CD14-positive monocyte (primary cell): ENCODE data around the gene CRAMP1. TPM values are rescaled to one million over a fixed set of nuclear protein-coding genes. Genes with fewer than 3 reads are reported as not detected.
"Not testable (repeated sequence)": the region's sequence is repeated elsewhere in the genome, so short reads cannot be mapped to it uniquely, and the experiment has no call there.

Experiments
- DNase-seq, 3 donors: peaks; one replicate each; pipeline ENCODE4 v3.0.0-alpha.2; 2011 to 2022
- H2AFZ ChIP-seq: 2 replicates; pipeline ENCODE4 v1.6.0; 2012; ENCODE audit warnings: mild to moderate bottlenecking, low read depth, low read length, inconsistent platforms; ENCODE audit not compliant: insufficient read depth, poor library complexity, severe bottlenecking
- H3K27ac ChIP-seq, 2 donors: 1 replicate in 1 of 2; 2 replicates in 1 of 2; pipeline ENCODE4 v1.5.1; 2012 to 2013; ENCODE audit warnings: low read length in 2 of 2, control low read depth in 1 of 2, inconsistent platforms in 1 of 2, low read depth in 1 of 2, mild to moderate bottlenecking in 1 of 2
- H3K27me3 ChIP-seq, 2 donors: one replicate each; pipeline versions ENCODE4 v1.6.0 to v1.6.1; 2011 to 2013; ENCODE audit warnings: low read length in 2 of 2; ENCODE audit not compliant: control insufficient read depth in 2 of 2, insufficient read depth in 2 of 2
- H3K36me3 ChIP-seq, 2 donors: replicated peaks in 1 of 2; 1 replicate in 1 of 2; 2 replicates in 1 of 2; pipeline versions ENCODE4 v1.5.1 to v1.6.1; 2012 to 2013; ENCODE audit warnings: low read length in 2 of 2, control low read depth in 1 of 2, inconsistent platforms in 1 of 2, mild to moderate bottlenecking in 1 of 2; ENCODE audit not compliant: insufficient read depth in 2 of 2, control insufficient read depth in 1 of 2
- H3K4me1 ChIP-seq, 2 donors: 1 replicate in 1 of 2; 2 replicates in 1 of 2; pipeline versions ENCODE4 v1.5.1 to v1.6.1; 2012 to 2013; ENCODE audit warnings: low read length in 2 of 2, control low read depth in 1 of 2, inconsistent platforms in 1 of 2, mild to moderate bottlenecking in 1 of 2, moderate library complexity in 1 of 2; ENCODE audit not compliant: insufficient read depth in 2 of 2, control insufficient read depth in 1 of 2
- H3K4me2 ChIP-seq: replicated peaks from 2 replicates; pipeline ENCODE3; 2012; ENCODE audit warnings: low read length, moderate library complexity, mild to moderate bottlenecking; ENCODE audit not compliant: poor library complexity, severe bottlenecking; ENCODE audit errors: extremely low read depth
- H3K4me3 ChIP-seq, 3 experiments: fragments of 200-600 bp in 1 of 3; sonication (generic) in 1 of 3; replicated peaks in 1 of 3; 1 replicate in 2 of 3; 2 replicates in 1 of 3; pipeline ENCODE4 v1.5.1; 2011 to 2013; ENCODE audit warnings: low read length in 3 of 3, mild to moderate bottlenecking in 3 of 3, control low read depth in 2 of 3, low read depth in 2 of 3, inconsistent platforms in 1 of 3, moderate library complexity in 1 of 3
- H3K79me2 ChIP-seq: 2 replicates; pipeline ENCODE4 v1.6.0; 2012; ENCODE audit warnings: mild to moderate bottlenecking, control low read depth, inconsistent platforms, low read length, moderate library complexity; ENCODE audit not compliant: insufficient read depth
- H3K9ac ChIP-seq: 2 replicates; pipeline ENCODE4 v1.6.0; 2017; ENCODE audit warnings: low read length, mild to moderate bottlenecking; ENCODE audit not compliant: insufficient read depth, poor library complexity, severe bottlenecking
- H3K9me3 ChIP-seq, 2 donors: replicated peaks in 1 of 2; 1 replicate in 1 of 2; 2 replicates in 1 of 2; pipeline versions ENCODE4 v1.5.1 to v1.6.1; 2012 to 2013; ENCODE audit warnings: low read length in 2 of 2, control low read depth in 1 of 2; ENCODE audit not compliant: control insufficient read depth in 1 of 2, insufficient read depth in 1 of 2
- H4K20me1 ChIP-seq: 2 replicates; pipeline ENCODE4 v1.6.0; 2012; ENCODE audit warnings: mild to moderate bottlenecking, low read length, control low read depth, moderate library complexity; ENCODE audit not compliant: insufficient read depth
- H3K27ac Mint-ChIP-seq, 7 donors: one replicate each; pipeline ENCODE4 v1.8.0; 2020; ENCODE audit warnings: mild to moderate bottlenecking in 7 of 7, mixed read lengths in 7 of 7, moderate library complexity in 6 of 7, inconsistent platforms in 2 of 7
- H3K27me3 Mint-ChIP-seq, 3 donors: one replicate each; pipeline ENCODE4 v1.8.0; 2021 to 2022; ENCODE audit warnings: low read depth in 3 of 3, mild to moderate bottlenecking in 3 of 3, mixed read lengths in 3 of 3, moderate library complexity in 3 of 3, inconsistent platforms in 1 of 3
- H3K36me3 Mint-ChIP-seq, 2 donors: one replicate each; pipeline ENCODE4 v1.8.0; 2020; ENCODE audit warnings: mixed read lengths in 2 of 2, inconsistent platforms in 1 of 2, mild to moderate bottlenecking in 1 of 2
- H3K4me1 Mint-ChIP-seq: one replicate; pipeline ENCODE4 v1.8.0; 2020; ENCODE audit warnings: mild to moderate bottlenecking, mixed read lengths
- H3K4me3 Mint-ChIP-seq, 2 donors: one replicate each; pipeline ENCODE4 v1.8.0; 2020; ENCODE audit warnings: mild to moderate bottlenecking in 2 of 2, mixed read lengths in 2 of 2, moderate library complexity in 1 of 2
- H3K9me3 Mint-ChIP-seq, 7 donors: one replicate each; pipeline ENCODE4 v1.8.0; 2020 to 2022; ENCODE audit warnings: mixed read lengths in 7 of 7, mild to moderate bottlenecking in 6 of 7, moderate library complexity in 6 of 7, inconsistent platforms in 2 of 7
- CTCF ChIP-seq: fragments of 200-600 bp; IDR thresholded peaks from one replicate; pipeline ENCODE4 v1.8.0; 2022; ENCODE audit warnings: antibody characterized with exemption, mild to moderate bottlenecking
- WGBS: methylation state at CpG from one replicate; pipeline ENCODE4 v1.1.5; 2013; ENCODE audit warnings: missing lambda C conversion rate; ENCODE audit not compliant: insufficient coverage; 5-methylcytosine and 5-hydroxymethylcytosine counted together
- intact Hi-C, 2 donors: fragments of 100-400 bp; cut with micrococcal nuclease; formaldehyde crosslinking; loops; one replicate each; pipeline versions ENCODE4 v1.15.0 to v1.15.1; 2023
- polyA plus RNA-seq, 3 donors: library from polyadenylated mRNA; depleted of rRNA in 1 of 3; unstranded in 2 of 3; stranded (reverse) in 1 of 3; fragments of 300-500 nt in 2 of 3; fragments of >200 nt in 1 of 3; fragmentation: Illumina TruSeq in 2 of 3; gene quantifications; 1 replicate in 2 of 3; 2 replicates in 1 of 3; pipeline ENCODE4 v1.2.3, GENCODE V29; 2012 to 2021

The CRAMP1 gene
- polyA plus RNA-seq, 3 donors = 0.46 to 12.3 (median 1.0) TPM

GRCh38 chr16:1590930-1591705, 21.0 kb upstream of the CRAMP1 start:
- Histone ChIP-seq H3K9ac (no peak overlapping the region), H2AFZ (no peak overlapping the region), H3K4me2 (no peak overlapping the region), H3K27ac (no peak overlapping the region), H3K27me3 (no peaks in the 10 kb centered on the region), H3K9me3 (no peaks in the 10 kb centered on the region), H4K20me1 (no peaks in the 10 kb centered on the region), H3K36me3 (no peaks in the 10 kb centered on the region), H3K4me1 (peaks cover 0 to 7% of the 10 kb centered on the region in 2 donors), H3K4me3 (no peak overlapping the region), H3K79me2 (no peaks in the 10 kb centered on the region)
- no peak for TF ChIP-seq CTCF
- no peak overlapping the region for H3K4me3 Mint-ChIP-seq
- no peak overlapping the region for H3K27ac Mint-ChIP-seq
- no peak for DNase-seq
- 88% methylated on average over 21 of the region's 23 CpGs for WGBS
- H3K36me3 Mint-ChIP-seq = peaks cover 0 to 1% of the 10 kb centered on the region in 2 donors
- intact Hi-C loops = no loop called here
- H3K27me3 Mint-ChIP-seq = peaks cover 0 to 2% (median 0%) of the 10 kb centered on the region in 3 donors
- H3K9me3 Mint-ChIP-seq = no peaks in the 10 kb centered on the region
- H3K4me1 Mint-ChIP-seq = peaks cover 7% of the 10 kb centered on the region

GRCh38 chr16:1592446-1592845, 19.7 kb upstream of the CRAMP1 start:
- Histone ChIP-seq H2AFZ (no peak overlapping the region), H3K9ac (no peak overlapping the region), H3K4me3 (no peak overlapping the region), H3K36me3 (no peaks in the 10 kb centered on the region), H3K9me3 (no peaks in the 10 kb centered on the region), H3K4me1 (peaks cover 0 to 7% of the 10 kb centered on the region in 2 donors), H3K27ac (no peak overlapping the region), H3K27me3 (no peaks in the 10 kb centered on the region), H3K4me2 (no peak overlapping the region), H4K20me1 (no peaks in the 10 kb centered on the region), H3K79me2 (no peaks in the 10 kb centered on the region)
- no peak for TF ChIP-seq CTCF
- intact Hi-C loops = no loop called here
- WGBS = 96% methylated on average over 13 of the region's 16 CpGs
- Mint-ChIP-seq H3K4me1 (peaks cover 10% of the 10 kb centered on the region), H3K27me3 (peaks cover 0 to 2% (median 0%) of the 10 kb centered on the region in 3 donors), H3K36me3 (peaks cover 0 to 1% of the 10 kb centered on the region in 2 donors), H3K27ac (peak overlapping the region in 2 of 7 donors; percentile 61 to 81), H3K4me3 (no peak overlapping the region), H3K9me3 (no peaks in the 10 kb centered on the region)
- DNase-seq = no peak

GRCh38 chr16:1595511-1595910, 16.6 kb upstream of the CRAMP1 start:
- H3K27ac ChIP-seq, H4K20me1 ChIP-seq, H3K27me3 Mint-ChIP-seq, H2AFZ ChIP-seq, H3K4me3 Mint-ChIP-seq, H3K4me1 Mint-ChIP-seq, H3K36me3 Mint-ChIP-seq, H3K4me2 ChIP-seq, H3K36me3 ChIP-seq, H3K9me3 Mint-ChIP-seq, H3K79me2 ChIP-seq, H3K9me3 ChIP-seq, intact Hi-C loops, H3K4me3 ChIP-seq, H3K27me3 ChIP-seq, H3K9ac ChIP-seq, H3K4me1 ChIP-seq: not testable (repeated sequence)
- H3K27ac Mint-ChIP-seq = peak overlapping the region in 4 of 7 donors; percentile 26 to 73 (median 50)
- no CpG with 5 or more reads among the region's 5 CpGs for WGBS
- DNase-seq = peak; percentile 22 to 42 (median 34)
